ENCODE data around the gene CDH4.

The CDH4 gene

DNA sequence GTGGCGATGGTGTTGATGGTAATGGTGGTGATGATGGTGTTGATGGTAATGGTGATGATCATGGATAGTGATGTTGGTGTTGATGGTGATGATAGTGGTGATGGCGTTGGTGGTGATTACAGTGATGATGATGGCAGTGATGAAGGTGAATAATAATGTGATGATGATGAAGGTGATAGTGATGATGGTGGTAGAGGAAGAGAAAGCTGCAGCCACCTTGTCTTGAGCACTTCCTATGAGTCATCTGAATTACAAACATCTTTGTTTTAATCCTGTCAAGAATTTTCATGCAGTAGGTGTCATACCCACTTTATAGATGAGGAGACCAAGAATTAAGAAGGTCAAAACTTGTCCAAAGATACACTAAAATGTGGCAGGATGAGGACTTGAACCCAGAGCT is 571.2 kb downstream of the CDH4 start:
- no peak for DNase-seq (ENCODE audit: low read depth)

DNA sequence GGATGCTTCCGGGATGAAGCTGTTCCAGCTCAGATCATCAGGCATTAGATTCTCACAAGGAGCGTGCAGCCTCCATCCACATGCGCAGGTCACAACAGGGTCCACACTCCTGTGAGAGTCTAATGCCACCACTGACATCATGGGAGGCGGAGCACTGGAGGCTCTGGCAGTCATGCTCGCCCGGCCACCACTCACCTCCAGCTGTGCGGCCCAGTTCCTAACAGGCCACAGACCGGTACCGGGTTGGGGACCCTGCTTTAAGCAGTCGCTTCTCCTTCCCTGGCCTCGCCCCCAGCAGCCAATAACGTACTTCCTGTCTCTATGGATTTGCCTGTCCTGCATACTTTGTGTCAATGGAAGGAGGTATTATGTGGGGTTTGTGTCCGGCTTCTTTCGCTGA is 576.8 kb downstream of the CDH4 start:
- DNase-seq (ENCODE audit: low read depth) = no peak

DNA sequence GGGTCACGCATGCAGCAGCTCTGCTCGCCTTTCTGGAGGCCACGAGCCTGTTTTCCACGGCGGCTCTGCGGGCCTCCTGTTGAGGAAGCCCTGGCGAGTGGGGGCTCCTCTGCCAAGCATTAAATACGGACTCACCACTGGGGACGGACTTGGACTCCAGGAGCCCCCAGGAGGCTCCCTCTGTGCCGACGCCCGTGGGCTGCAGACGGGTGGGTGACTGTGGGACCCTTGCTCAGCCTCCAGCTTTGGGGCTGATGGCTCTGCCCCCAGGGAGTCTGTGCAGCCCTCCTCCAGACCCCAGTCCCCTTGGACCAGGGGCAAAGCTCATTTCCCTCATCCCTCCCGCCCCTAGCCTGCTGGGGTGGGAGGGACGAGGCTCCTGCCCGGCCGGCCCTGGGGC is 577.5 kb downstream of the CDH4 start:
- DNase-seq (ENCODE audit: low read depth) = no peak

DNA sequence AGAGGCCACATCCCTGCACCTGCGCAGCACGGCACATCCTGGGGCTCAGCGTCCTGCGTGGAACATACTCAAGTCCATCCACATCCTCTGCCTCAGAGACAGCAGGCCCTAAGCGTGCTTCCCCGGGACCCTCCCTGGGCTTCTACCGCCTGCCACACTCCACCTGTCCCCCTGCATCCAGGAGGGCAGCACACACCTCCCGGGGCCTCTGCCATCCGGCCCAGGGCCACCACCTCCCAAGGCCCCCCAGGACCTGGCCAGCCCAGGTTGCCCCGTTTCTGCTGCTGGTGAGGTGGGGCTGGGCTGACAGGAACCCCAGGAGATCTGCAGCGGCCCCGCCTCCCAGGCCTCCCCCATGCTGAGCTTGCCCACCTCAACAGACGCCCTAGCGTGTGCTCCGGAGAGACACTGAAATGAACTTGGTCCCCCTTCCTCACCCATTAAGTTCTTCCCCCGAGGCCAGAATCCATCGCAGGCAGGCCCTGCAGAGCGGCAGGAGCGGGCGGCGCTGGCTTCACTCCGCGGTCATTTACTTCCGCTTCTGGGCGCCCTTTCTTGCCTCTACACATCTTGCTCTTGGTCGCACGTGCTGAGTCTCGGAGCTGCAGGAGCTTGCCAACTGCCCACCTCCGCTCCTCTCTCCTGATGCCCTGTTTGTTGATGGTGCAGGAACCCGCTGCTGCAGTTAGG is 578.3 kb downstream of the CDH4 start:
- no peak for DNase-seq (ENCODE audit: low read depth)

DNA sequence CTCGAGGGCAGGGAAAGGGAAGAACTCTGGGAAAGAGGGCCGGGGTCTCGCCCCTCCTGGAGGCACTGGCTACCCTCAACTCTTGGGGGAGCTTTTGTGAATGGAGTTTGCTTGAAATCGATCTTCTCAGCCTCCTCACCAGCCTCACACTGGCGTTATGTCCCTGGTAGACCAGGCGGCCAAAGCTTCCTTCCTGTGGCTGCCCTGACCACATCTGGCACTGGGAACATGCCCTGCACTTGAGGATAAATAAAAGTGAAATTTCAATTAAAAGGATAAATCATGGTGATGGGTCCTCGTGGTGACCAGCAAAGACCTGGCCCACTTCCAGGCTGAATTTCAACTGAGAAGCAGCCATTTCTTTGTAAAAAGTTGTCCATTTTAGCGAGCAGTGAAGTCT is 578.9 kb downstream of the CDH4 start:
- no peak for DNase-seq (ENCODE audit: low read depth)

GRCh38 chr20:61832181-61832580 is 580.1 kb downstream of the CDH4 start:
- no peak for DNase-seq (ENCODE audit: low read depth)

DNA sequence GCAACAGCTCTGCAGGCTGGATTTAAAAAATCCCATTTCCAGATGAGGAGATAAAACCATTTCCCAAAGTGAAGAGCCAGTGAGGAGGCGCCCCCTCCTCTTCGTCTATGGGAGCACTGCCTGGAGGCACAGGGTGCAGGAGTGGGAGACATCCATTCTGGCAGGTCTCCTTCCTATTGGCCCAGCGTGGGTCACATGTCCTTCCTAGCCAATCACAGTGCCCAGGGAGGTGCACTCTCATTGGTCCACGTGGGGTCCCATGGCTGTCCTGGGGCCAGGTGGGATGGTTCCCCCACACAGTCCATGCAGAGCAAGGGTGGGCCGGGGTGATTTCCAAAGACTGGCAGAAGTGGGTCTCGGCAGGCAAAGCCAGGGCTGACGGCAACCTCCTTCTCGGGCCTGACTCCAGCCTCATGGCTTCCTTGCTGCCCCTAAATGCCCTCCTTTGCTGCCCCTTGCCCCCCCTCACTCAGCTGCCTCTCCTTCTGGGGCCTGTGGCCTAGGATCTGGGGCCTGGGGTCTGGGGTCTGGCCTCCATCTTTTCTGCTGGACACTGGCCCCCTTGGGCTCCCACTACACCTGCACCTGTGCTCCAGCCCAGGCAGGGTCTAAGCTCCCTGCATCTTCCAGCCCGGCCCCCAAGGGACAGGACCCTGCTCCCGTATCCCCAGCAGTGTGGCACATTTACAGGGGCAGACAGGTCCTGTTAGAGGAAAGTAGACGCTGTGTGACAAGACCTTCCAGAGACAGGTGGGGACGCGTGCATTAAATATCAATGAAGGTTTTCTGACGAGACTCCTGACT is 581.9 kb downstream of the CDH4 start:
- no peak for DNase-seq (ENCODE audit: low read depth)

DNA sequence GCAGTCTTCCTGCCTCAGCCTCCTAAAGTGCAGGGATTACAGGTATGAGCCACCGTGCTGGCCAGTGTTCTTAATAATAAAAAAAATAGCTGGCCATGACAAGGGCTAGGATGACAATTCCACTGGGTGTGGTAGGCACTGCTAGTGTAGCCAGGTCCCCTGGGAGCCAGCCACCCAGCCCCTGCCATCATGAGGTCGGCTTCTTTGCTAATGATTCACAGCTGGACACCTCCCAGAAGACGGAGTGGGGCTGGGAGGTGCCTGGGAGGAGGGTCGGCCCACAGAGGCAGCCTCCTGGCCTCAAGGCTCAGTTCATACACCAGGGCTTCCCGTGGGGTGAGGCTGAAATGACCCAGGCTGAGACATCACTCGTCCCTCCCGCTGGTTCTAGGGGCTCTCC is 583.2 kb downstream of the CDH4 start:
- DNase-seq (ENCODE audit: low read depth) = no peak

DNA sequence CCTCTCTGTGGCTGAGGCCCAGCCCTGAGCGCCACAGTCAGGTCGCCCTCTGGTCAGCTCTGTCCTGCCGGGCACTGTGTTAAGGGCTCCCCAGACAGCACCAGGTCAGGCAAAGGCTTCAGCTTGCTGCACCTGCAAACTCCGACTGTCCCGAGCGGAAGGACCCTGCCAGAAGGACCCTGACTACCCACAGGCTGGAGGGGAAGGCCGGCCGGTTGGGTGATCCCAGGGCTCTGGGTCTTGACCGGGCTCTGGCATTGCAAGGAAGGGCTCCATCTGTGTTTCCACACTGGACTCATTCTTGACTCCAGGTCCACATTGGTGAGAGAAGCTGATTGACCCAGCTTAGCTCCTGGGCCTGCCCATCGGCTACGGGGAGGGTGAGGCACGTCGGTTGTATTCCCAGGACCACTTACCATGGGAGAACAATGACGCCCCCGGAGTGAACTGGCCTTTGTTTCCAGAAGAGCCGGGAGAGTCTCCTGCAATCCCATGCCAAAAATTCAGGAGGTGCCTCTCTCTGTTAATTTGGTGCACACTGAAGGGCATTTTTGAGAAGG is 583.8 kb downstream of the CDH4 start:
- DNase-seq (ENCODE audit: low read depth) = no peak

- DNase-seq (ENCODE audit: low read depth) = no peak
Observed at GRCh38 chr20:61837200-61837599, 585.1 kb downstream of the CDH4 start.

DNA sequence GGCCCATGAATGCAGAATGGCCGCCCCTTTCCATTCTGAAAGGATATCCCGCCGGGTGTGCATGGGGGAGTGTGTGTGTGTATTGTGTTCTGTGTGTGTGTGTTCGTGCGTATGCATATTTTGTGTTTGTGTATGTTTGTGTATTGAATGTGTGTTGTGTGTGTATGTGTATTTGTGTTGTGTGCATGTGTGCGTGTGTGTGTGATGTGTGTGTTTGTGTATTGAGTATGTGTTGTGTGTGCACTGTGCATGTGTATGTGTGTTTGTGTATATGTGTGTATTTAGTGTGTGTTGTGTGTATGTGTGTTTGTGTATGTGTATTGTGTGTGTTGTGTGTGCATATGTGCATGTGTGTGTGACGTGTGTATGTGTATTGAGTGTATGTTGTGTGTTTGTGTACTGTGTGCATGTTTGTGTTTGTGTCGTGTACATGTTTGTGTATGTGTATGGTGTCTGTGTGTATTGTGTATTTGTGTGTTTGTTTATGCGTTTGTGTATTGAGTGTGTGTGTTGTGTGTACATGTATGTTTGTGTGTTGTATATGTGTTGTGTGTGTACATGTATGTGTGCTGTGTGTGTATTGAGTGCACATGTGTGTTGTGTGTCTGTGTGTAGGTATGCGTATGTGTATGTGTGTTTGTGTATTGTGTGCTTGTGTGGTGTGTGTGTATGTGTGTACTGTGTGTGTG is 587.3 kb downstream of the CDH4 start:
- DNase-seq (ENCODE audit: low read depth) = no peak

DNA sequence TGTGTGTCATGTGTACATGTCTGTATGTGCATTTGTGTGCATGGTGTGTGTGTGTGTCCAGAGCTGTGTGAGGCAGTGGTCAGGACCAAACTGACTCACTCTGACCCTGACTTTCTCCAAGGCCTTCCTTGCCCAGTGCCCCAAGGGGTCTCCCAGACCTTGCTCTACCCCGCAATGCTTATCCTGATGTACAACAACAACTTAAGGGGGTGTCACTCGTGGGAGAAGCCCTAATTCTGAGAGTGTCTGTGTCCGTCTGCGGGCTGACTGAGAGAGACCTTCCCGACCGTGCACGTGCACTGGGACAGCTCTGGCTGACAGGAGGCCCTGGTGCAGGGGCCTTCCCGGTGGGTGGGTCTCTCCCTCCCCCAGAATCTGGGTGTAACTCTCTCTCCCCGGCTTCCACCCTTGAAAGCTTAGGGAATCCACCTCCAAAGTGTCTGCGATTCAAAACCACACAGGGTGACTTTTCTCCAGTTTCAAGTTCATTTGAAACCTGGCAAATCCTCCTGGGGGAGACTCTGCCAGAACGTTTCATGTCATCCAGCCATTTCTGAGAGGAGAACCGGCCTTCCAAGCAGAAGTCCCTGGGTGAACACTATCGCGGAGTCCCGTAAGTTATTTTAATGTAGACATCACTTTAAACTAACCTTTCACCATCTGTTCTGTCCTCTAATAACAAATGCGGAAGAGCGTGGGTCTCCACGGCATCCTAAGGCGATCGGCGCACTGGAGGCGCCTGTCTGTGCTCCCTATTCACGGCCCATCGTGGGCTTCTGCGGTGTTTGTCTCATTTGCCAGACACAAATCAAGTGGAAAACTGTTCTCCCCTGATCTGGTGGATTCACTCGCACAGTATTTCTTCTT is 588.1 kb downstream of the CDH4 start:
- DNase-seq (ENCODE audit: low read depth) = no peak

GRCh38 chr20:61840779-61841455 is 588.9 kb downstream of the CDH4 start:
- no peak for DNase-seq (ENCODE audit: low read depth)

DNA sequence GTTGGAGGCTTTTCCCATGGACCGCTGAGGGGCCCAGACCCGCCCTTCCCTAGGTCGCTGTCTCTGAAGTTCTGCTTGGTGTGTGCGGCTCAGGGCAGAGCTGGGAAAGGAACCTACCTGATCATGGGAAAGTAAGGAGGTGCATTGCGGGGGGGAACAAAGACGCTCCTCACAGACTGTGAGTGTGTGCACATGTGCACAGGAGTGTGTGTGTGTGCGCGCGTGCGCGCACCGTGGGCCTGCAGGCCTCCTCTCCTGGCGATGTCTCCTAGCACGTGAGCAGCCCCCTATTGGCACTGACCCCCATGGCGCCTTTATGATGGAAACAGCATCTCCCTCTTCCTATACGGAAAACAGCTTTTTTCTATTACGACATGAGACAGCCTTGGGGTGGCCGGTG is 589.5 kb downstream of the CDH4 start:
- no peak for DNase-seq (ENCODE audit: low read depth)

GRCh38 chr20:61841966-61842365 is 589.9 kb downstream of the CDH4 start:
- no peak for DNase-seq (ENCODE audit: low read depth)

GRCh38 chr20:61844621-61845020 is 592.6 kb downstream of the CDH4 start:
- no peak for DNase-seq (ENCODE audit: low read depth)

DNA sequence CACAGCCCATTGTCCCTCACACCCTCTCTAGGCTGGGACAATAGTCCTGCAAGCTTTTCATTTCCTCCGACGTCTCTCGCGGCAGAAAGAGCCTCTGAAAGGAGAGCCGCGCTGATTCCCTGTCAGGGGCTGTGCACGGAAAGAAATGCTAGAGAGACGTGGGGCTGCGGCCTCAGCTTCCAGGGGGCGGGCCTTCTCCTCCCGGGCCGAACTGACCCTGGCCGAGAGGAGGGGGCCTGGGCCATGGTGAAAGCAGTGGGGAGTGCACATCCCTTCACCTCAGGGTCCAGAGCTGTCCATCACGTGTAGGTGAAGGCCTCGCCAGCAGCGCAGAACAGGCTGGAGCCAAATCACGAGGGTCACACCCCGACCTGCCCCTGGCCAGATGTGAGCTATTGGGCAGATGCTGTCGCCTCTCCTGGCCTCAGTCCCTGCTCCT is 593.2 kb downstream of the CDH4 start:
- DNase-seq (ENCODE audit: low read depth) = no peak

DNA sequence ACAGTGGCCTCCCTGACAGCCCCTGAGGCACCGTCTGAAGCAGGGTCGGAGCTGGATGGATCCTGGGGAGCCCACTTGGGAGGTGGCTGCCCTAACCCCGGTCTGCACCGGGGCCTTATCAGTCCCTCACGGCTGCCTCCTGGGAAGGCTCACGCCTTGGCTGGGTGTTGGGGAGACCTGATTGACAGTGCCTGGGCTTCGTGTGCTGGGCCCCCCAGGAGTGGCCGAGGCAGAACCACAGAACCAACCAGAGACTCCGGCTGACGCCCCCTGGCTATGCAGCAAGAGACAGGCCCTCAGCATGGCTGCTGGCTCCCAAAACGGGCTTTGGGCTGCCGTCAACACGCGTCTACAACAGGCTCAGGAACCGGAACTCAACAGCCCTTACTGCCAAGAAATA is 594.0 kb downstream of the CDH4 start:
- no peak for DNase-seq (ENCODE audit: low read depth)

DNA sequence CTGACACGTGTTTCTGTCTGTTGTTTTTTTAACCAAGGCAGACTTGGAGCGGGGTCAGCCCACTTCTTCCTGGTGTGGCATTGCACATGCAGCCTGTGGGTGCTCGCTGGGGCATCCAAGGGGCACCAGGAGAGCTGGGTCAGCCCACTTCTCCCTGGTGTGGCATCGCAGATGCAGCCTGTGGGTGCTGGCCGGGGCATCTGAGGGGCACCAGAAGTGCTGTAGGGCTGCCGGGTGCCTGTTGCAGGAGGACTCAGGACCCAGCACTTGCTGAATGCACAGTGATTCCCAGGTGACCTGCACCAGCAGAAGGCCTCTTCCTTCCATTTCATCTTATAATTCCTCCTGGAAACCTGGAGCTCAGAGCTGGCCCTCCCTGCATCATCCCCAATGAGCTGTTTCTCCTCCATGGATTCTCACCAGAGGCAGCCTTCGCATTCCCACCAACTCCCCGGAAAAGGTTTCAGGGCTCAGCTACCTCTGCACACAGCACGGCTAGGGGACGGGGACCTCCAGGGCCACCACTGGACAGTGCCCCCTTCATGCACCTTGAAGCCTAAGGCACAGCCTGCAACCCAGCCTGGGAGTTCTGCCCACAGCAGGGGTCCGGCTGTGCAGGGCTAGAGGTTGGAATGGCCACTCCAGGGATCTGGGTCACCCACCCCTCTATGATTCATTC is 594.8 kb downstream of the CDH4 start:
- DNase-seq (ENCODE audit: low read depth) = no peak

DNA sequence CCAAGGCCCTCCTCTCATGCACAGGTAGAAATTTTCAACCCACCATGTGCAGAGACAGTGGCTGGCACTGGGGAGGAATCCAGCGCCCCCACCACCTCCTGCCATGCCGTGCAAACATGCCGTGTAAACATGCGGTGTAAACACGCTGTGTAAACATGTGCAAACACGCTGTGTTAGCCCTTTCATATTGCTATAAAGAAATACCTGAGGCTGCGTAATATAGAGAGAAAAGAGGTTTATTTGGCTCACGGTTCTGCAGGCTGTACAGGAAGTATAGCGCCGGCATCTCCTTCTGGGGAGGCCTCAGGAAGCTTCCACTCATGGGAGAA is 595.3 kb downstream of the CDH4 start:
- no peak for DNase-seq (ENCODE audit: low read depth)

DNA sequence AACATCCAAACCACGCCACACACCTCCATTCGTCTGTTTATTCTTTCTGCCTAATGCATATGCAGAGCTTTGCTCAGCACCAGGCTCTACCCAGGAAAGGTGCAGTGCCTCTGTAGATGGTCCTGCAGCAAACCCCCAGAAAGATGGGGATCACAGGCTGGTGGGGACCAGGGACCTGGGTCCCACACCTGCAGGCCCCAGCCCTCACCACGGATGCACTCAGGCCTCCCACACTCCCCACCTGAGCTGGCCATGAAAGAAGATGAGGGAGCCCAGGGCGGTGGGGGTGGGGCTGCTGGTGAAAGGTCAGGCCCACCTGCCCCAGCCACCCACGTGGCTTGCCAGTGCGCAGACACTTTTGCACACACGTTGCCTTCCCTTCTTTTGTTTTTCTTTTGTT is 595.9 kb downstream of the CDH4 start:
- no peak for DNase-seq (ENCODE audit: low read depth)
